Psoas muscle (tissue), 8 donors: ENCODE results near the gene WDPCP. TPM values are rescaled to one million over a fixed set of nuclear protein-coding genes. Genes with fewer than 3 reads are reported as not detected.

Source experiments
- ATAC-seq, 4 donors: fragments of 200-7000 bp; cut with Tn5 transposase; one replicate each; pipeline ENCODE4 v1.9.1; 2020; ENCODE audit warnings: moderate library complexity in 3 of 4, mild to moderate bottlenecking in 2 of 4
- DNase-seq, 2 donors: peaks; one replicate each; pipeline ENCODE4 v3.0.0-alpha.2; 2020
- H3K27ac ChIP-seq: fragments of 200-600 bp; one replicate; pipeline ENCODE4 v1.8.0; 2022
- H3K27me3 ChIP-seq, 3 donors: fragments of 200-600 bp in 1 of 3; one replicate each; pipeline versions ENCODE4 v1.6.1 to v1.8.0; 2013 to 2022; ENCODE audit warnings: low read length in 2 of 3, mild to moderate bottlenecking in 2 of 3, moderate library complexity in 1 of 3; ENCODE audit not compliant: insufficient read depth in 3 of 3
- H3K36me3 ChIP-seq, 2 donors: fragments of 200-600 bp in 1 of 2; one replicate each; pipeline versions ENCODE4 v1.6.1 to v1.8.0; 2013 to 2022; ENCODE audit warnings: low read depth in 1 of 2, mild to moderate bottlenecking in 1 of 2, moderate library complexity in 1 of 2; ENCODE audit not compliant: insufficient read depth in 1 of 2
- H3K4me1 ChIP-seq: fragments of 200-600 bp; one replicate; pipeline ENCODE4 v1.8.0; 2022
- H3K4me3 ChIP-seq: fragments of 200-600 bp; one replicate; pipeline ENCODE4 v1.8.0; 2022; ENCODE audit warnings: mild to moderate bottlenecking
- H3K9me3 ChIP-seq: fragments of 200-600 bp; one replicate; pipeline ENCODE4 v1.8.0; 2022
- CTCF ChIP-seq: fragments of 200-600 bp; IDR thresholded peaks from one replicate; pipeline ENCODE4 v1.8.0; 2022; ENCODE audit warnings: antibody characterized with exemption
- WGBS, 3 donors: extraction: QIAGEN DNeasy Blood & Tissue Kit; methylation state at CpG; one replicate each; pipeline versions ENCODE4 v1.1.6 to v1.1.7; 2013; 5-methylcytosine and 5-hydroxymethylcytosine counted together
- intact Hi-C, 2 donors: fragments of 100-400 bp; cut with DNase I; formaldehyde crosslinking; loops; one replicate each; pipeline versions ENCODE4 v1.11.0 to v1.14.2; 2022
- polyA plus RNA-seq, 3 donors: library from polyadenylated mRNA; stranded (reverse); fragments of 200-250 nt; gene quantifications; one replicate each; pipeline ENCODE4 v1.2.3, GENCODE V29; 2013
- total RNA-seq, 4 donors: library from RNA; stranded (reverse); fragmentation: NEBNext Ultra II Directional in 2 of 4; extraction: Animal tissue kit (Norgen Biotek cat#: 25700) in 2 of 4; gene quantifications; one replicate each; pipeline versions ENCODE4 v1.2.1 to v1.2.4, GENCODE V29; 2021 to 2023
- donor health status: healthy with polysubstance abuse.
- donor health status: DM: no; HTN: no; CAD: no; lungs with moderate emphysema.
- donor health status: Bipolar disorder and iron deficiency.
- donor health status: healthy.
- donor health status: DM: yes; HTN: yes; CAD: no.
- donor health status: DM: no; HTN: no; CAD: no.
- donor health status: DM: no; HTN: no; CAD: no.
- donor health status: DM: yes; HTN: yes; CAD: no.

Gene WDPCP
- total and polyA plus RNA-seq, 7 donors: 1.7 to 17.2 (median 4.4) TPM

GRCh38 chr2:63131196-63131595 lies 457.1 kb downstream of the WDPCP start:
- no peak overlapping the region for H3K4me3 ChIP-seq
- peaks cover 17% of the 10 kb centered on the region for H3K9me3 ChIP-seq
- no peaks in the 10 kb centered on the region for H3K27me3 ChIP-seq
- ATAC-seq (no peak), DNase-seq (no peak)
- no peak for TF ChIP-seq CTCF
- H3K4me1 ChIP-seq: no peaks in the 10 kb centered on the region
- intact Hi-C loops: no loop called here
- H3K27ac ChIP-seq: no peak overlapping the region
- WGBS, 3 donors: 93 to 100% (median 96%) methylated on average over 1 of the region's 1 CpG
- H3K36me3 ChIP-seq: no peaks in the 10 kb centered on the region

GRCh38 chr2:63127594-63127993 lies 460.7 kb downstream of the WDPCP start:
- H3K27ac ChIP-seq: no peak overlapping the region
- ATAC-seq (no peak), DNase-seq (no peak)
- H3K4me3 ChIP-seq: no peak overlapping the region
- intact Hi-C loops: no loop called here
- no peaks in the 10 kb centered on the region for H3K27me3 ChIP-seq
- peaks cover 7% of the 10 kb centered on the region for H3K9me3 ChIP-seq
- no peaks in the 10 kb centered on the region for H3K36me3 ChIP-seq
- TF ChIP-seq CTCF: no peak
- WGBS, 3 donors: 87 to 95% (median 91%) methylated on average over 4 of the region's 4 CpGs
- H3K4me1 ChIP-seq: no peaks in the 10 kb centered on the region

GRCh38 chr2:63124850-63125249 lies 463.4 kb downstream of the WDPCP start:
- Histone ChIP-seq H3K4me3 (no peak overlapping the region), H3K36me3 (no peaks in the 10 kb centered on the region), H3K4me1 (no peaks in the 10 kb centered on the region), H3K27me3 (no peaks in the 10 kb centered on the region), H3K27ac (no peak overlapping the region), H3K9me3 (no peaks in the 10 kb centered on the region)
- WGBS, 3 donors: 93 to 97% (median 95%) methylated on average over 3 of the region's 3 CpGs
- no peak for ATAC-seq
- TF ChIP-seq CTCF: no peak
- intact Hi-C loops: no loop called here
- no peak for DNase-seq

- no peaks in the 10 kb centered on the region for H3K36me3 ChIP-seq
- DNase-seq (no peak), ATAC-seq (no peak)
- intact Hi-C loops: no loop called here
- 73 to 82% (median 78%) methylated on average over 2 of the region's 2 CpGs for WGBS, 3 donors
- no peaks in the 10 kb centered on the region for H3K9me3 ChIP-seq
- no peak for TF ChIP-seq CTCF
- H3K4me3 ChIP-seq: no peak overlapping the region
- no peak overlapping the region for H3K27ac ChIP-seq
- H3K27me3 ChIP-seq: no peaks in the 10 kb centered on the region
- no peaks in the 10 kb centered on the region for H3K4me1 ChIP-seq
Observed at GRCh38 chr2:63124218-63124617, 464.1 kb downstream of the WDPCP start.

GRCh38 chr2:63122921-63123320 lies 465.4 kb downstream of the WDPCP start:
- Histone ChIP-seq H3K27me3 (no peaks in the 10 kb centered on the region), H3K36me3 (peaks cover 0 to 3% of the 10 kb centered on the region in 2 donors), H3K9me3 (no peaks in the 10 kb centered on the region), H3K4me1 (no peaks in the 10 kb centered on the region), H3K4me3 (no peak overlapping the region), H3K27ac (no peak overlapping the region)
- intact Hi-C loops: no loop called here
- ATAC-seq (no peak), DNase-seq (no peak)
- TF ChIP-seq CTCF: no peak
- 92 to 96% (median 94%) methylated on average over 3 of the region's 3 CpGs for WGBS, 3 donors
